MG63 (cell line): ENCODE measurements around the gene CCDC83. TPM values are rescaled to one million over a fixed set of nuclear protein-coding genes. Genes with fewer than 3 reads are reported as not detected.

Experiments
- total RNA-seq: library from RNA; depleted of rRNA; stranded (reverse); fragments of >200 nt; shearing (Covaris generic); gene quantifications from 2 replicates; pipeline ENCODE4 v1.2.3, GENCODE V29; 2014; ENCODE audit warnings: low replicate concordance; rRNA removed

The CCDC83 gene
- total RNA-seq, 1 experiment from 2014 or later, result not detected

Other genes starting within 250 kb of the CCDC83 start
- 0.10 TPM in 1 of 2 replicates, not detected in the other for gene DLG2, start 228.0 kb upstream of the CCDC83 start, total RNA-seq
- 39.6 and 65.9 TPM in 2 replicates for gene TMEM126B, start 226.8 kb upstream of the CCDC83 start, total RNA-seq
- 63.7 and 84.1 TPM in 2 replicates for gene TMEM126A, start 207.4 kb upstream of the CCDC83 start, total RNA-seq
- 31.8 and 34.4 TPM in 2 replicates for gene CREBZF, start 190.3 kb upstream of the CCDC83 start, total RNA-seq
- not detected in 2 replicates for gene CCDC89, start 169.2 kb upstream of the CCDC83 start, total RNA-seq
- gene SYTL2, start 44.2 kb upstream of the CCDC83 start, total RNA-seq, result 17.3 and 37.4 TPM in 2 replicates
- 90.0 and 114 TPM in 2 replicates for gene PICALM, start 213.7 kb downstream of the CCDC83 start, total RNA-seq